ENCODE data around the gene CBFA2T3. TPM values are rescaled to one million over a fixed set of nuclear protein-coding genes. Genes with fewer than 3 reads are reported as not detected.

The CBFA2T3 gene
- total RNA-seq, 1 donor from 2014 or later = 32.8 TPM

DNA sequence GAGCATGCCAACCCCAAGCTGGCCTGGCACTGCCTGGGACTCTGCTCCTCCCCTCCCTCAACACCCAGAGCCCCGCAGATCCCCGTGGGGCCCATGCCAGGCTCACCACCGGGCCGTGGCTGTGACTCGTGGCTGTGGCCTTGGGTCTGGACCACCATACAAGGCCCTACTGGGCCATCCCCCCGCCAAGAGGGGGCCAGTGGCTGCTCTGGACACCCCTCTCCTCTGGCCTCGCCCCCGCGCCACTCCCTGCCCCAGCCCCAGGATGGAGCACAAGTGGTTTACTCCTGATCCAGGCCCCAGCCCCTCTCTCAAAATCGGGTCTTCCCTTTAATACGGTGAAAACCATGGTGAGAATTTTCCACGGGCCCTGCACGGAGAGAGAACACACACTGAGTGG, 113.6 kb downstream of the CBFA2T3 start:
- Histone ChIP-seq H3K4me1 (no peaks in the 10 kb centered on the region), H3K27me3 (no peaks in the 10 kb centered on the region), H3K36me3 (peaks cover 40 to 44% of the 10 kb centered on the region in 2 donors), H3K9me3 (no peaks in the 10 kb centered on the region), H3K4me3 (no peak overlapping the region), H3K27ac (no peak overlapping the region)
- DNase-seq (ENCODE audit: low spot score in 2 of 2) = no peak
- intact Hi-C loops (cut with DNase I) = no loop called here
- TF ChIP-seq, protein P1, sequence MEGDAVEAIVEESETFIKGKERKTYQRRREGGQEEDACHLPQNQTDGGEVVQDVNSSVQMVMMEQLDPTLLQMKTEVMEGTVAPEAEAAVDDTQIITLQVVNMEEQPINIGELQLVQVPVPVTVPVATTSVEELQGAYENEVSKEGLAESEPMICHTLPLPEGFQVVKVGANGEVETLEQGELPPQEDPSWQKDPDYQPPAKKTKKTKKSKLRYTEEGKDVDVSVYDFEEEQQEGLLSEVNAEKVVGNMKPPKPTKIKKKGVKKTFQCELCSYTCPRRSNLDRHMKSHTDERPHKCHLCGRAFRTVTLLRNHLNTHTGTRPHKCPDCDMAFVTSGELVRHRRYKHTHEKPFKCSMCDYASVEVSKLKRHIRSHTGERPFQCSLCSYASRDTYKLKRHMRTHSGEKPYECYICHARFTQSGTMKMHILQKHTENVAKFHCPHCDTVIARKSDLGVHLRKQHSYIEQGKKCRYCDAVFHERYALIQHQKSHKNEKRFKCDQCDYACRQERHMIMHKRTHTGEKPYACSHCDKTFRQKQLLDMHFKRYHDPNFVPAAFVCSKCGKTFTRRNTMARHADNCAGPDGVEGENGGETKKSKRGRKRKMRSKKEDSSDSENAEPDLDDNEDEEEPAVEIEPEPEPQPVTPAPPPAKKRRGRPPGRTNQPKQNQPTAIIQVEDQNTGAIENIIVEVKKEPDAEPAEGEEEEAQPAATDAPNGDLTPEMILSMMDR (IDR thresholded peaks at IDR 0.05) = no peak

DNA sequence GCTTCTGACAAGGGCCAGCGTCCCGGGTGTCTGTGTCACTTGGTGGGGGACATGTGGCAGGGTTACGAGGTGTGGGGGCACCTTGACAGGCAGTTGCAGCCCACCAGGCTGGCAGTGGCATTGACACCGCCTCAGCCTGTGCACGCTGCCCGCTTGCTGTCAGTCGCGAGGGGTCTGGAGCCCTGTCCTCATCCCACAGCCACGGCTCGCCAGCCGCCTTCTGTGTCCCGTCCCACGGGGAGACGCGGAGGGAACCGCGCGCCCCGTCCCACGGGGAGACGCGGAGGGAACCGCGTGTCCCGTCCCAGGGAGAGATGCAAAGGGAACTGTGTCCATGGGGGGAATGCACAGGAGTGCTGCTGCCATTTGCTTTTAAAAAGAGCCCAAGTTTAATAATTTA, 114.0 kb downstream of the CBFA2T3 start:
- TF ChIP-seq, protein P1 (IDR thresholded peaks at IDR 0.05) = no peak
- Histone ChIP-seq H3K9me3 (no peaks in the 10 kb centered on the region), H3K27ac (no peak overlapping the region), H3K27me3 (no peaks in the 10 kb centered on the region), H3K4me1 (peaks cover 4% of the 10 kb centered on the region in 2 donors), H3K4me3 (no peak overlapping the region), H3K36me3 (peaks cover 40 to 44% of the 10 kb centered on the region in 2 donors)
- DNase-seq (ENCODE audit: low spot score in 2 of 2) = no peak
- intact Hi-C loops (cut with DNase I) = no loop called here

DNA sequence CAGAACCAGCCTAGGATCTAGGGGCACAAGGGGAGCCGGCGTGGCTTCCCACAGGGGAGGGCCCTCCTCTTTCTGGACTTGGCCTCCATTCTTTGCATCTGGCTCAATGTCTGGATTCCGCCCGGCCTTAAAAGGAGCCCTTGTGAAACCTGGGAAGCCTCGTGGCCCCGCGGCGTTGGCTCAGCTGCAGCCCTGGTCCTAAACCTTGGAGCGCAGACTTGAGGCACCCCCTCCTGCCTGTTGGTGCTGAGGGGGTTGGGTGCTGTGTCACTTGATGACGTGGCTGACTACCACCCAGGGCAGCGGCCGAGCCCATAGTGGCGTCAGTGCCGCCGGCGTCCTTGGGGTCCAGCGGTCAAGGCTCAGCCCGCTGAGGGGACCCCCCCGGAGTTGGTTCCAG, 115.6 kb downstream of the CBFA2T3 start:
- Histone ChIP-seq H3K4me1 (peaks cover 6 to 7% of the 10 kb centered on the region in 2 donors), H3K36me3 (peaks cover 40 to 44% of the 10 kb centered on the region in 2 donors), H3K27ac (no peak overlapping the region), H3K4me3 (no peak overlapping the region), H3K27me3 (no peaks in the 10 kb centered on the region), H3K9me3 (no peaks in the 10 kb centered on the region)
- DNase-seq (ENCODE audit: low spot score in 2 of 2) = no peak
- TF ChIP-seq, protein P1 (IDR thresholded peaks at IDR 0.05) = no peak
- intact Hi-C loops (cut with DNase I) = no loop called here

DNA sequence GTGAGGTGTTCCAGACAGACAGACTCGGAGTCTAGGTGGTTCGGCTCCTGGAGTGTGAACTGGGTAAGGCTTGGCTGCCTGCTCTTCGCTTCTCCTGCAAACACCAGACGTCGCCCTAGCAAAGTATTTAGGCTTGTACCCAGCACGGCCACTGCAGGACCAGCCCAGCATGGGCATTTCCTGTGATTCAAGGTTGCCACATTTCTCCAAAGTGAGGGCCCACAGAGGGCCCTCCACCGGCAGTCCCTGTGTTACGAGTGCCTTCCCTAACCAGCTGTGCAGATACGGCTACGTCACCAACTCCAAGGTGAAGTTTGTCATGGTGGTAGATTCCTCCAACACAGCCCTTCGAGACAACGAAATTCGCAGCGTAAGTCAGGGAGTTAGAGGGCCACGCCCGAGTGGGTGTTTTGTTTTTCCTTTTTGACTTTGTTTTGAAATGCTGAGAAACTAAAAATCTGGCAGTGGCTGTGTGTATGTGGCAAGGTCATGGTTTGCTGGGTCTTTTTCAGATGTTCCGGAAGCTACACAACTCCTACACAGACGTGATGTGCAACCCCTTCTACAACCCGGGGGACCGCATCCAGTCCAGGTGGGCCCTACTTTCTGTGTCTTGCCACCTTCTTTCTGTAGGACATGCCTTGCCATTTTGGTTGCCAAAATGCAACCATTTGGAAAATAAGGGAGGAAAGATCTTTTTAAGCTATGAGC, 117.5 kb downstream of the CBFA2T3 start:
- no peak overlapping the region for H3K4me3 ChIP-seq
- no peaks in the 10 kb centered on the region for H3K9me3 ChIP-seq
- no peaks in the 10 kb centered on the region for H3K27me3 ChIP-seq
- intact Hi-C loops (cut with DNase I) = loop anchor here (5.0 kb wide), 2 partner anchors 197 to 407 kb away; partner anchors contain the start of genes MVD and ZFPM1
- no peak for DNase-seq (ENCODE audit: low spot score in 2 of 2)
- TF ChIP-seq, protein P1 (IDR thresholded peaks at IDR 0.05) = no peak
- no peak overlapping the region for H3K27ac ChIP-seq
- H3K36me3 ChIP-seq = peaks cover 40 to 44% of the 10 kb centered on the region in 2 donors
- H3K4me1 ChIP-seq = peaks cover 13 to 14% of the 10 kb centered on the region in 2 donors

DNA sequence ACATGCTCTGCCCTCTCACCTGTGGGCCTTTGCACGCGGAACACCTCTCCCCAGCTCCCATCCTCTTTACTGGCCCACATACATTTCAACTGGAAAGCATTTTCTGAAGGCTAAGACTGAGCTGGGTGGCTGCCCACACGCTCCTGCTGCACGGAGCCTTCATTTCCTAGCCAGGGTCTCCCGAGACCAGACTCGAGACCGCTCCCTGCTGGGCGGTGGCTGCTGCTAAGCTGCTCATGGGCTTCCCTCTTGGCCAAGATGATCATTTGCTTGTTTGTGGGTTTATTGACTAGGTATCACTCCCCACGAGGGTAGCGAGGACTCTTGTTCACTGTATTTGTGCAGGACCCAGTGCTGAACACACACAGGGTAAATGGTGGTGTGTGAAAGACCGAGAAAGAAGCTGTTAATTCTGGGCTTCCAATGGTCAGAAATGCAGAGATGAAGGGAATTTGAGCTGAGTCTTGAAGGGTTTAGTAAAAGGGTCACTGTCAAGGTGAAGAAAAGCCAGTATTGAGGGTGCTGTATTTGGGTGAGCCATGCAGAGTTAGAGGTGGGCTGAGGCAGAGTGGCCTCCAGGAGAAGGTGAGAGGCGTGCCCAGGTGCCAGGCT, 119.2 kb downstream of the CBFA2T3 start:
- peaks cover 38% of the 10 kb centered on the region in 2 donors for H3K36me3 ChIP-seq
- H3K4me1 ChIP-seq = peaks cover 13 to 14% of the 10 kb centered on the region in 2 donors
- H3K27ac ChIP-seq = no peak overlapping the region
- intact Hi-C loops (cut with DNase I) = loop anchor here (1.0 to 5.0 kb wide), 7 partner anchors 47 to 633 kb away; partner anchors contain the start of genes ANKRD11, APRT, CTU2 and MVD
- H3K27me3 ChIP-seq = no peaks in the 10 kb centered on the region
- peak in 1 of 2 donors; percentile 80 for DNase-seq (ENCODE audit: low spot score in 2 of 2)
- peak overlapping the region; percentile 64 to 87 for H3K4me3 ChIP-seq
- TF ChIP-seq, protein P1 (IDR thresholded peaks at IDR 0.05) = peak in 2 of 3 experiments; percentile 40 to 55
- no peaks in the 10 kb centered on the region for H3K9me3 ChIP-seq
